HG02852 (cell line): ENCODE measurements around the gene WWOX.
"Not testable (repeated sequence)": the region's sequence is repeated elsewhere in the genome, so short reads cannot be mapped to it uniquely, and the experiment has no call there.

Source experiments
- ATAC-seq: cut with Tn5 transposase; IDR thresholded peaks from one replicate; pipeline ENCODE4 v1.9.1; 2021; ENCODE audit warnings: mild to moderate bottlenecking, moderate library complexity; ENCODE audit not compliant: unreplicated experiment

The WWOX gene

DNA sequence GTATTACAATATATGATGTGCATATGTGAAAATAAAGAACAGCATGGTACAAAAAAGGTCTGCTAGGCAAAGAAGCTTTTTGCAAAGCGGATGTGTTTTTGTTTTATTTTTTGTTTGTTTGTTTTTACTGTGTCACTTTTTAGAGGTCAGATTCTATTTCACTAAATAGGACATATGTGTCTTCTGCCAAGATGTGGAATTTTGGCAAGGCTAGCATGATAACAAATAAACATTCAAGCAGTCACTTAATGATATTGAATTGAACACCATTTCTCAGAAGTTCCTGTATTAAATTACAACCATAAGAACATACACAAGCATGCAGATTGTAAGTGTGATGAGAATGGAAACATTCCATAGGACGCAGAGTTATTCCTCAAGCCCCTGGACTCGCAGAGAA, 492.7 kb downstream of the WWOX start:
- no peak for ATAC-seq

DNA sequence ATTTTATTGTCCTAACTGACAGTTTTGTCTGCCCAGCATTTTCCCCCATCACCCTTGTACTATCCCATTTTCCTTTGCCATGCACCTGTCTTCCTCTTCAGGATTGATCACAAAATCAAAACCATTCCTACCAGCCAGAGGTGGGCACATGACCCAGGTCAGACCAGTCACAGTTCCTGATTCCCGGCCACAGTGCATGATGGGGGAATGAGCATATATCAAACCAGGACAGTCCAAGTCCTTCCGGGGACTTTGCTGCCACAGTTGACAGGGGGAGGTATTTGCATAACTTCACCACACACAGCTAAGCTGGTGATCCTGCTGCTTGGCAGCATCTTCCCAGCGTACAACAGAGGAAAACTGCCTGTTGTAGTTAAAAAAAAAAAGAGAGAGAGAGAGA, 493.9 kb downstream of the WWOX start:
- ATAC-seq: no peak

DNA sequence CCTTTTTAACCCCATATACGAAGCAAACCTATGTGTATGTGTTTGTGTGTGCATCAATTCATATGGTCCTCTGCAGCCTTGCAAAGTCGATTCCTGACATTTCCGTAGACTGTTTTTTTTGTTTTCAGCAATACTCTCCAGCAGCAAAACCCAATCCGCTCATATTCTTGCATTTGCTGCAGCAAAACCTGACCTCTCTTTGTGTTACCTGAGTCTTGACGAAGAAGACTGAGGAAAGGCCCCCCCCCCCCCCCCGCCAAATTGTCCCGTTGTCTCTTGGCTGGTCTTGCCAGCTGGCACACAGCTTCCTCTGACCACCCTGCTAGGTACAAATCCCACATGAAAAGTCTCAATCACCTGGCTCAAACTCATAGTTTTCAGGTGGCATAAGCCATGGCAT, 494.7 kb downstream of the WWOX start:
- ATAC-seq: no peak

DNA sequence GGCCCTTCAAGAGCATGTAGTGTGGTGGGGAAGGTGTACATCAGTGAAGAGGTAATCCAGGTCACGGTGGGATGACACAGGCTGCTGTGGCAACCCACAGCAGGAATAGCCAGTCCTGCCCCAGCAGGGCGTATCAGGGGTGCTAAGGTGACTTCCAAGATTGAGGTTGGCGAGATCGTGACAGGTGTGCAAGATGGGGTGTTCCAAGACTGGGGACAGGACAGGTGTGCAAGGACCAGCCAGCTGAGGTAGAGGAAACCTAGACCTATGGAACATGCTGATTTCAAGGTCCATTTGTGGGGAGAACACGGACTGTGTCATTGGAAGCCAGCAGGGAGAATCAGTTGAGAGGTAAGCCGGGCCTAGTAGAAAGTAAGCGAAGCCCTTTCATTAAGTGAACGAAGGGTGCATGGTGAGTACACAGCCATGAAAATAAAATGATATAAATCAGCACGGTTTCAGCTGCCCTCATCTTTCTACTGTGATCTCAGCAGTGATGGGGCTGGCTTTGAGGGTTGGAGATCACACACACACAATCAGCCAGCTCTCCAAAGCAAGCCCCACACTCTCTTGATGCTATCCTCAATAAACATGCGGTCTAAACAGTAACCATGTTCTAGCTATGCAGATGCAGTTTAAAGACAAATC, 497.0 kb downstream of the WWOX start:
- no peak for ATAC-seq

DNA sequence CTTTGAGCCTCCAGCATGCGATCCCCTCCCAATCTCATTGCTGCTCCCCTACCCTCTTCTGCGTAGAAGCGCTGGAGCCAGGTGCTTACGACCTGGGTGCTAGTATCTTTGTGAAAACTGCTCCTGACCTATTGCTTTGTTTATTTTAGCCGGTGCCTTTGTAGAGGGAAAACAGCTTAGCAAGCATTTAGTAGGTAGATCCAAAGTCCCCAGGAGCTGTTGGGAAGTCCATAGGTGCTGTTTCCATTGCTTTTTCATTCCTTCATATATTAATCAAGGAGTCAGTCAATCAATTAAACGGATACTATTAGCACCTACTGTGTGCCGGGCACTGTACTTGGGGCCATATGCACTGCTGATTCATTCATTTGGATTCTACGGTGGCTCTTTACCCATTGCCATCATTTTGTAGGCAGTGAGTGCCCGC, 497.6 kb downstream of the WWOX start:
- ATAC-seq: no peak

DNA sequence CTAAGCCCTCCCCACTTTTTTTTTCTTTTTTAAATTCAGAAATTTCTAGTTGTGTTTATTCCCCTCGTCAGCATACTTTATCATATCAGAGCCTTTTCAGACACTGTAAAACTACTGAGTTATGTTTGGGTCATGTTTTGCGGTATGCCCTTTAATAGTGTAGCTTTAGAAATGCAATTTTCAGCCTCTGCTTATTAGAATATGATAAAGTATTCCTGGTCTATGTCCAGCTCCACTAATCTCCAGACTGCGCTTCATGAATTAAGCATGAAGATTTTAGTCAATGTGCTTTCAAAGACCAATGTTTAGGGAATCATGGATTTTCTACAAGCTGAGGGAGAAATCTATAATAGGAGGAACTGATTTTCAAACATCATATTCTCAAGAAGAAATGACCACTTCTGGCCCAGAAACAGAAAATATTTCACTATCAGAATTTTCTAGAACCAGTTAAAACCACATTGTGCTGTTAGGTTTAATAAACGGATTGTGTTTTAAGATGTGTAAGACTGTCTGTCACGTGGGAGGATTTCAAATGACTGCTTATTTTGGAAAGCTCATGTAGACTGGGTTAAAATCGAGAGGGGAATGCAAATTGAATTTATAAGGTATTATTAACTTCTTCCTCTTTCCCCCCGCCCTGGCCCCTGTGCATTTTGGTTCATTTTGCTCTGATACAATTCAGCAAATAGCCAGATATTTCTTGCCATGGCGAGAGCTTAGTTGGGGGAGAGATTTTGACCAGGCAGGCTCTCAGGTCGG, 498.5 kb downstream of the WWOX start:
- ATAC-seq: no peak

DNA sequence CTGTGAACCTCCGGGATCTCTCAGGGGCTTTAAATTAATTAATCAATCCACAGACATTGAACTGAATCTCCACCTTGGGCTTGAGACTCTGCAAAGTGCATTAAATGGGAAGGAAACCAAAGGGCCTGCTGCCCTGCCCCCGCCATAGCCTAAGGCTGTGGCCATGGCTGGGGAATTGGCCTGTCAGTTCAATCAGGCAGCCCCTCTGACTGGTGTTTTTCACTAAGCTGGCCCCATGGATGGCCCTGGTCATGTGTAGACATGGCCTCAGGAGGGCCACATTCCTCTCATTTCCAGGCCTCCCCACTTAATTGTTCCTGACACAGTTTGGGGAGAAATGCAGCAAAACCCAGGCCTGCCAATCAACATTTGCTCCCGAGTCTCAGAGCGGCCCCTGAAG, 499.8 kb downstream of the WWOX start:
- no peak for ATAC-seq

DNA sequence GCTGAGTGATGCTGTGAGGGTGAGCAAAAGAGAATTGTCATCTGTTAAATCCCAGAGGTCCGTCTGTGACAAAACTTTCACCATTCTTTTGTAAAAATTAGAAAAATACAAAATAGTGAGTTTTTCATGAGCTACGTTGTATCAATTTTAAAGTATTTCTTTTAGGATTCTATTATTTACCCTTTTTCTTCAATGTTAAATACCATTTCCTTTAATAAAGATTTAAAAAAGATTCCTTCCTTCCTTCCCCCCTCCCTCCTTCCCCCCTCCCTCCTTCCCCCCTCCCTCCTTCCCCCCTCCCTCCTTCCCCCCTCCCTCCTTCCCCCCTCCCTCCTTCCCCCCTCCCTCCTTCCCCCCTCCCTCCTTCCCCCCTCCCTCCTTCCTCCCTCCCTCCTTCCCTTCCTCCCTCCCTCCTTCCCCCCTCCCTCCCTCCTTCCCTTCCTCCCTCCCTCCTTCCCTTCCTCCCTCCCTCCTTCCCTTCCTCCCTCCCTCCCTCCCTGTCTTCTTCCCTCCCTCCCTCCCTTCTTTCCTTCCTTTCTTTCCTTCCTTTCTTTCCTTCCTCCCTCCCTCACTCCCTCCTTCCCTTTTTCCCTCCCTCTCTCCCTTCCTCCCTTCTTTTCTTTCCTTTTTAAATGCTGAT, 505.1 kb downstream of the WWOX start:
- ATAC-seq: not testable (repeated sequence)

DNA sequence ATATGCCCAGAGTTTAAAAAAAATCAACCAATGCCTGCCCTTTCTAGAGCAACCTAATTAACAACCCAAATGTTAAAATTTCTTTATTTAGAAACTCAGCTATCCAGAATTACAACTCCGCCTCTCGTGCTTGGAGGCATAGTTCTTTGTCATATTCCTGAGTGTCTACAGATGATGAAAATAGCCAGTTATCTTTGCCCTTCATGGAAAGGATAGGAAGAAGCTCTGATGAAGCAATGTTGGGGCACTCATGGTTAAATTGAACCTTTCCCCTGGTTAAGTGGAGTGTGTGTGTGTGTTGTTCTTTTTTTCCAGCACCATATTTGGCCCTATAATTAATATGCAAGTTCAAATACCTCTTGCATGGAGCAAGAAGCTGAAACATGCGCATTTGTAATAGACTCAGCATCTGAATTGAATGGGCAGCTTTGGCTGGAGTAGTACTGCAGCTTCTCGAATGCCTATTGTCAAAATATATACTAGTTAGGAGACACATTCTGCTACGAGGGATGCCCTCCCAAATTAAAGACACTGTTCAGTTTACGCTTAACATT, 506.2 kb downstream of the WWOX start:
- ATAC-seq: no peak

DNA sequence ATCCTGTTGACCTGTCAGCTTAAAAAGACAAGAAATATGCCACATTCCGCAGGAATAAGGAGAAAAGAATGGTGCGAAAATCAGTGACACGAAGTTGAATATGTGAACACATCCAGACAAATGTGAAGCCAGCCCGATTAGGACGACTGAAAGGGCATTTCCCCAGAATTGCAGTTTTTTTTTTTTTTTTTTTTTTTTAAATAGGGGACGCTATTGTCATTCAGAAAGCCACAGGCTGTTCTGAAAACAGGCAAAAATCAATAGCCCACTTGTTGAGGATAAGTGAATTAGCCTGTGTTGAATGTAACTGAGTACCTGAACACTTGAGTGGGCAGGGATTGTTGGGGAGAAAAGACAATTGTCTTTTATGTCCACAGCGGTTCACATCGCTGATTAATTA, 507.1 kb downstream of the WWOX start:
- no peak for ATAC-seq

DNA sequence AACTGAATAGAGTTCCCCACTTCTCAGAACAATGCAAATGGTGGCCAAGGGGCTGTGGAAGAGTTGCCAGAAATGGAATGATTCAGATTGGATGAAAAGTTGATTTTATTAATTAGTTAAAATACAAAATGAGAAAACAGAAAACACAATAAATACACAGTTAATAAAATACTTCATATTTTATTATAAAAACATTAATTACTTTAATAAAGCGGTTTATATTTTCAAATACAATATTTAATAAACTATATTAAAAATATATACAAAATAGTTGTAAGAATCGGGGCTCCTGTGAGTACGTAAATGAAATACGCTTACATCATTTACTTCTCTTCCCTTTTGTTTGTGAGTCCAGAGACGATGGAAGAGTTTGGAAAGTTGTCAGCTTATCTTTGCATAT, 507.6 kb downstream of the WWOX start:
- no peak for ATAC-seq

DNA sequence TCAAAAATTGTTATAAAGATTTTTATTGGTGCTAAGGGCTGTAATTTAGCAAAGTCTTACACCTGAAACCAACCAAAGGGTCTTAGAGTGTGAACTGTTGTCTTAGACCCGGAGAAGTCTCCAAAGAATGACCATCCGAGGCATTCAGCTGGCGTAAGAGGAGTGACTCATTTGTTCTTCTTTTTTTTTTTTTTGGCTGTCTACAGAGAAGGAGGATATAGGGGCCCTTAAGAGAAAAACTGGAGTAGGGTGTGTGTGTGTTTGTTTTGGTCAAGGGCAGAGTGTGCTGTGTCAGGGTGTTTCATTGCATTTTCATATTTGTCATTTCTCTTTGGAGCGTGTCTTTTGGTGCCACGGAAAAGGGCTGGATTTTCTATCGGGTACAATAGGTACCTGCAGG, 508.0 kb downstream of the WWOX start:
- ATAC-seq: no peak

DNA sequence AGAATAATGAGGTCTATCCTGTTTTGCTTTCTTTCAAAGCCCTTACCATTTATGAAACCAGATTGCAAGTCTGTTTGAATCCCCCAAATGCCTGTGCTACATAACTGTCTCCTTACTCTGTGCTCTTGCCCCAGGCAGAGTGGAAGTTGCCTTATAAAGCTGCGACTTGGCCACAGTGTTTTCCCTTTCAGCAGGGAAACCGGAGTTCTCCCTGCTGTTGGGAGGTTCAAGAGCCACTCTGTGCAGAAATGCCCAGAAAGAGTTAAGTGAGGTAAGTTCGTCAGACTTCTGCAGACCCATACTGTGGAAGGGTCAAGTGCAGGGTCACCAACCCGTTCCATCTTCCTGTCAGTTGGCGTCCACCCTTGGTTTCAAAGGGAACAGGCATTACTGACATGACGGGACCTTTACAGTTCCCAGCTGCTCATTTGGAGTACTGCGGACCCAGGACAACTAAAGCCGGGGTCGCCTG, 508.9 kb downstream of the WWOX start:
- ATAC-seq: no peak

DNA sequence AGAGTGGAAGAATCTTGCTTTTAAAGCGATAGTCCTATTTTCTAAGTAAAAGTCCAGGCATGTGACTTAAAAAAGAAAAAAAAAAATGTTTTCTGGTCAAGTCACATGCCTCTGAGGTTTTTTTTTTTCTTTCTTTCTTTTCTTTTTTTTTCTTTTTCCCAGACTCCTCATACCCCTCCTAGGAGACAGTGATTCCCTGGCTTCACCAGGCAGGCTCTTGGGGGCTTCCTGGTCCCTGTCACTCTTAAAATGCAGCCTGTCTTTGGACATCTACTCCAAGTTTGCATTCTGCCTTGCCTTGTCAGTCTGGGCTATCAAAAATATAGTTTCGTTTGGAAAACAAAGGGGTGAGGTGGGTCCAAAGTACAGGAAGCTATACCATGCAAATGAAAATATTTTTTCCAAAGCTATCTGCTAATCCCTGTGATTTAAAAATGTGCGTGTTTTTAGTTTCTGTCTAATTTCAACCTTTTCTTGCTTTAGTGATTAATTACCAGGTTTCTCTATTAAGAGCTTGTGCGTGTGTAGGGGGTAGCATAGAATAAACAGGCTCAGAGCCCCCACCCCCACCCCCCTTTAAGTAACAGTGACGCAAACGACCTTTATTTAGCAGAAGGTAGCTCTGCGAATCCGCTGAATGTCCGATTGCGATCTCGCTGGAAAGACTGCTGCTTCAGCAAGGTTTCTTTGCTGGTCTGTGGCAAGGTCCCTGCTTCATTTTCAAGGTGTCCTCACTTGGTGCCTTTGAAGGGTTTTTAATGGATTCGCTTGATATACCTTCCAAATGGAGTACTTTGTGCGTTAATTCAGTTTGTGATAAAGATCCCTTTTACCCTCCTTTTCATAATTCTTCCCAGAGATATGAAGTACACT, 510.2 kb downstream of the WWOX start:
- no peak for ATAC-seq

DNA sequence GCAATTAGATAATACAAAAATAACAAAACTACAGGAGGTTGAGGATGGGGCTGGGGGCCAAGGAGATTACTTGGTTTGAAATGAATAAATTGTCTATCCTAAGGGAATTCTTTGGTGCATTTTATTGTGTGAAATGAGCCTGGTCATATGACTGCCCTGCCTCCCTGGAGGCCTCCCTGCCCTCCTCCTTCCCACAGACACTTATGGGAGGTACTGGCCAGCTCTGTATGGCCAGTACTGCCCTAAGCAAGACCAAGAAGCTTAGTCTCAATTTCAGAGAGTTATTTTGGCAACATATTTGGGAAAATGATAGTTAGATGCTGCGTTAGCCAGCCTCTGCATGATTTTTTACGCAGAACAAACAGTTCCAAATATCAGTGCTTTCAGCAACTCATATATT, 511.9 kb downstream of the WWOX start:
- ATAC-seq: no peak

DNA sequence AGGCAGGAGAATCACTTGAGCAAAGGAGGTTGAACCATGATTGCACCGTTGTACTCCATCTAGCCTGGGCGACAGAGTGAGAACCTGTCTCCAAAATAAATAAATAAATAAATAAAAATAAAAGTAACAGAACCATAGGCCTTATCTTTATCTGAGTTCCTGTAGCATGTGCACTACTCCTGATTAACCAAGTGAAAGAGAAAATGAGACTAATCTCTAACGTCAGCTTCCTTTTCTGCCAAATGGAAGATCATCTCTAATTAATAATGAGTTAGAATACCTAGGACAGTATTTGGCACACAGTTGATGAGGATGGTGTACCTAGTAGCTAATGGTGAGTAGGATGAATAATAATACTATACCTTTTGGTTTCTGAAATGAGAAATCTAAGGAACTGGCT, 520.4 kb downstream of the WWOX start:
- ATAC-seq: no peak

DNA sequence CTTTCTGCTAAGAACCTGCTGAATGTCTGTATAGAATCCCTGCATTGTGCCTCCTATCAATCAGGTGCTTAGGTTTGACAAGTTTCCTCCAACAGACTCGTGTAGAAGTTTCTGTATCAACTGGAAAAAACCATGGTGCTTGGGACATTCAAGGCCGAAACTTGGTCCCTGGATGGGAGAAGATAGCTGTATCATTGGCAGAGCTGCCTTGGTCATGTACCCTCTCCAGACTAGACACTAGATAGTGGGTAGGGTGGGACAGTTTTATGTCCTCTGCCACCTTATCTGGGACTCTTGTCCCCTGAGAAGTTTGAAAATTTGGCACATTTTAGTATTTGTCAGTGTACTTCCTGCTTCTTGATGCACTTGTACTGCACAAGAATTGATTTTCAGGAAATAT, 520.8 kb downstream of the WWOX start:
- ATAC-seq: no peak

DNA sequence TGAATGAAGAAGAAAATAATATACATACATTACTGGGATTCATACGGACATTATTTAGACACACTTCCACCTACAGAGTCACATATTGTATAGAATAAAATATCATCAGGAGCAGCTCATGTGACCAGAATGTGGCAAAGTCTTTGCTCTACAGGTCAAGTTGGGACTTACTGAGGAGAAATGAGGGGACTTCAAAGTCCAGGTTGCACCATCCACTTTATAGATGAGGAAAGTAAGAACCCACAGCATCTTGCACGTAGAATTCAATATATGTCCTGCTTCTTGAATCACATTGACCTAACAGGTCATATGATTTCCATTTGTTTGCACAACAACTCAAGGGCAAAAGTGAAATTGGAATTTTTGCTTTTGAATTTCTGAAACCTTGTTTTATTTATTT, 524.3 kb downstream of the WWOX start:
- no peak for ATAC-seq

DNA sequence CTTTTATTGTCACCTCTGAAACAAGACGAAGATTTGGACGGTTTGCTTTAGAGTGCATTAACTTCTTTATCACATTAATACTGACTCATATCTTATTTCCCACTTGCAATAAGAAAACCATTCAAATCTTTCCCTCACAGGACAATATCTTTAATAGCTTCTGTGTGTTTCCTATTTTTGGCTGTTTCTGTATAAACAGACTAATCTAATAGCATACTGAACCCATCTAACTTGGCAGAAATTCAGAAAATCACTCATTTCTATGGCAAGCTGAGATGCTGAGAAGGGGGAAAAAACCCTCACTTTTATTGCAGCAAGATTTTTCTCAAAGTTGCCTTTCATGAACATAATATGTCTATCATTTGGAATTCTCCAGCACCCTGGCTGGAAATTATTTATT, 524.9 kb downstream of the WWOX start:
- no peak for ATAC-seq

DNA sequence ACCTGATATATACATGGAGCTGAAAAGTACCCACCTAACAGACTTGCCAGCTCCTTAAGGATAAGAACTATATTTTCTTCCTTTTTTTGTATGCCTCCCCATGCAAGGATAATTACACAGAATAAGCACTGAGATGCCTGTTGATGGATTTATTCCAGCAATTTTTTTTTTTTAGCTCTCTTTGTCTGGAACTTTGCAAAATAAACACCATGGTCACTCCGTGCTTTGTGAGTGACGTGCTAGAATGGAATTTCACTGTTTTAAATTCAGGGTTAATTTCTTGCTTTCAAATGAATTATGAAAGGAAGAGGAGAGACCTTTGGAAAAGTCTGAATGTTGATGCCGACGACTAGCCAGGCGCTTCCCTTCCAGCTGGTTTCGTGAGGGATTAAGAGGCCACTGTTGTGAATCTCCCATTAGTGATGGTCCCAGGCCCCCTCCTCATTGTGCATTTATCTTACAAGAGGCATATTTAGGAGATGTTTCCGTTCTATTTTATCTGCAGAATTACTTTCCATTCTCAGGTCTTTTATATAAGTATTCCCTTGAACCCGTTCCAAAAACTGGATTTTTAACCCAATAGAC, 529.1 kb downstream of the WWOX start:
- ATAC-seq: no peak

DNA sequence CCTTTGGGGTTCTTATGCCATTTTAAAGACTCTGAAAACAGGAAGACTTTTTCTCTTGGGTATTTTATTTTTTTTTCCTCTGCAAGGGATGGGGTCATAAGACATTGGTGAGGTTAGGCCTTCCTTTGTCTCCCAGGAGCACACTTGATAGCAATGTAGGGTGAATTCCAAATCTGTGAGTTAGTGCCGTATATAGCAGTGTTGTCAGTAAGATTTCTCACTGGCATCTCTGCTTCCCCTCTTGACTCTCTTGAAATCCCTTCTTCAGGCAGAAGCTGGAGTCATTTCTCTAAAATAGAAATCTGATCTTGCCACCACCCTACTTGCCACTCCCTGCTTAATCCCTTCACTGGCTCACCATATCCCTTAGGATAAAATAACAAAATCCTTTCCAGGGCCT, 529.7 kb downstream of the WWOX start:
- ATAC-seq: no peak
